Mucosa of descending colon (tissue), 3 donors: ENCODE results near the gene ADAM12. TPM values are rescaled to one million over a fixed set of nuclear protein-coding genes. Genes with fewer than 3 reads are reported as not detected.

Experiments
- ATAC-seq: fragments of 200-7000 bp; cut with Tn5 transposase; one replicate; pipeline ENCODE4 v1.9.1; 2020; ENCODE audit warnings: mild to moderate bottlenecking, moderate library complexity
- DNase-seq, 3 donors: peaks; one replicate each; pipeline ENCODE4 v3.0.0-alpha.2; 2020
- H3K36me3 ChIP-seq: fragments of 200-600 bp; one replicate; pipeline ENCODE4 v1.8.0; 2021; ENCODE audit warnings: low read depth, mild to moderate bottlenecking
- H3K4me1 ChIP-seq: fragments of 200-600 bp; one replicate; pipeline ENCODE4 v1.8.0; 2021; ENCODE audit warnings: low read depth, mild to moderate bottlenecking
- H3K4me3 ChIP-seq: fragments of 200-600 bp; one replicate; pipeline ENCODE4 v1.8.0; 2021; ENCODE audit warnings: mild to moderate bottlenecking
- H3K9me3 ChIP-seq: fragments of 200-600 bp; one replicate; pipeline ENCODE4 v1.8.0; 2021; ENCODE audit warnings: mild to moderate bottlenecking
- CTCF ChIP-seq: fragments of 200-600 bp; IDR thresholded peaks from one replicate; pipeline ENCODE4 v1.8.0; 2022; ENCODE audit warnings: antibody characterized with exemption, mild to moderate bottlenecking
- intact Hi-C, 2 donors: fragments of 100-400 bp; cut with DNase I in 1 of 2; cut with micrococcal nuclease in 1 of 2; formaldehyde crosslinking; loops; one replicate each; pipeline versions ENCODE4 v1.11.0 to v1.11.1; 2022; cut with DNase I, micrococcal nuclease
- total RNA-seq, 3 donors: library from RNA; stranded (reverse); fragmentation: NEBNext Ultra II Directional in 2 of 3; extraction: Animal tissue kit (Norgen Biotek cat#: 25700) in 2 of 3; gene quantifications; one replicate each; pipeline versions ENCODE4 v1.2.1 to v1.2.4, GENCODE V29; 2021 to 2023
- donor health status: DM: no; HTN: no; CAD: no; lungs with moderate emphysema.
- donor health status: DM: no; HTN: no; CAD: no.
- donor health status: DM: no; HTN: yes; CAD: no.

Gene ADAM12
- total RNA-seq, 3 donors from 2014 or later, result 0.20 to 0.89 (median 0.66) TPM

- no peaks in the 10 kb centered on the region for H3K9me3 ChIP-seq
- H3K4me3 ChIP-seq, result no peak overlapping the region
- ATAC-seq (no peak), DNase-seq (no peak)
- TF ChIP-seq CTCF, result no peak
- no peaks in the 10 kb centered on the region for H3K36me3 ChIP-seq
- intact Hi-C loops, result no loop called here
- no peaks in the 10 kb centered on the region for H3K4me1 ChIP-seq
These were observed 147.8 kb downstream of the ADAM12 start for GRCh38 chr10:126240483-126240882.

GRCh38 chr10:126239844-126240243 is 148.4 kb downstream of the ADAM12 start:
- H3K4me1 ChIP-seq, result no peaks in the 10 kb centered on the region
- TF ChIP-seq CTCF, result no peak
- H3K9me3 ChIP-seq, result no peaks in the 10 kb centered on the region
- H3K4me3 ChIP-seq, result no peak overlapping the region
- H3K36me3 ChIP-seq, result no peaks in the 10 kb centered on the region
- intact Hi-C loops, result no loop called here
- DNase-seq, result no peak
- ATAC-seq, result no peak

- no peaks in the 10 kb centered on the region for H3K4me1 ChIP-seq
- no peak for ATAC-seq
- no peak for TF ChIP-seq CTCF
- DNase-seq, result no peak
- no peak overlapping the region for H3K4me3 ChIP-seq
- H3K9me3 ChIP-seq, result no peaks in the 10 kb centered on the region
- intact Hi-C loops, result no loop called here
- H3K36me3 ChIP-seq, result no peaks in the 10 kb centered on the region
These were observed 152.1 kb downstream of the ADAM12 start for GRCh38 chr10:126235979-126236851.

GRCh38 chr10:126235091-126235978 is 152.9 kb downstream of the ADAM12 start:
- Histone ChIP-seq H3K9me3 (no peaks in the 10 kb centered on the region), H3K36me3 (no peaks in the 10 kb centered on the region), H3K4me1 (no peaks in the 10 kb centered on the region), H3K4me3 (no peak overlapping the region)
- no peak for ATAC-seq
- intact Hi-C loops, result no loop called here
- no peak for DNase-seq
- no peak for TF ChIP-seq CTCF

GRCh38 chr10:126234630-126235029 is 153.6 kb downstream of the ADAM12 start:
- DNase-seq (no peak), ATAC-seq (no peak)
- no peaks in the 10 kb centered on the region for H3K36me3 ChIP-seq

More at GRCh38 chr10:126234630-126235029, 153.6 kb downstream of the ADAM12 start:
- no peaks in the 10 kb centered on the region for H3K4me1 ChIP-seq
- H3K4me3 ChIP-seq, result no peak overlapping the region
- intact Hi-C loops, result no loop called here
- no peaks in the 10 kb centered on the region for H3K9me3 ChIP-seq
- no peak for TF ChIP-seq CTCF
